ENCODE results near the gene SMAGP. TPM values are rescaled to one million over a fixed set of nuclear protein-coding genes. Genes with fewer than 3 reads are reported as not detected.
A peak's percentile ranks its signal among the peaks of the same experiment; 100 is the strongest.

SMAGP gene
- total RNA-seq, 3 donors from 2014 or later: 5.8 to 16.1 (median 15.5) TPM

GRCh38 chr12:51254536-51254935 lies 15.7 kb downstream of the SMAGP start:
- no peak for DNase-seq (ENCODE audit: low spot score in 2 of 2)
- intact Hi-C loops (cut with DNase I; ENCODE audit: low total_unique reads): no loop called here
- Histone ChIP-seq H3K27me3 (no peaks in the 10 kb centered on the region), H3K4me1 (no peaks in the 10 kb centered on the region), H3K27ac (no peak overlapping the region), H3K36me3 (no peaks in the 10 kb centered on the region), H3K9me3 (no peaks in the 10 kb centered on the region), H3K4me3 (no peak overlapping the region)
- TF ChIP-seq, protein P1, sequence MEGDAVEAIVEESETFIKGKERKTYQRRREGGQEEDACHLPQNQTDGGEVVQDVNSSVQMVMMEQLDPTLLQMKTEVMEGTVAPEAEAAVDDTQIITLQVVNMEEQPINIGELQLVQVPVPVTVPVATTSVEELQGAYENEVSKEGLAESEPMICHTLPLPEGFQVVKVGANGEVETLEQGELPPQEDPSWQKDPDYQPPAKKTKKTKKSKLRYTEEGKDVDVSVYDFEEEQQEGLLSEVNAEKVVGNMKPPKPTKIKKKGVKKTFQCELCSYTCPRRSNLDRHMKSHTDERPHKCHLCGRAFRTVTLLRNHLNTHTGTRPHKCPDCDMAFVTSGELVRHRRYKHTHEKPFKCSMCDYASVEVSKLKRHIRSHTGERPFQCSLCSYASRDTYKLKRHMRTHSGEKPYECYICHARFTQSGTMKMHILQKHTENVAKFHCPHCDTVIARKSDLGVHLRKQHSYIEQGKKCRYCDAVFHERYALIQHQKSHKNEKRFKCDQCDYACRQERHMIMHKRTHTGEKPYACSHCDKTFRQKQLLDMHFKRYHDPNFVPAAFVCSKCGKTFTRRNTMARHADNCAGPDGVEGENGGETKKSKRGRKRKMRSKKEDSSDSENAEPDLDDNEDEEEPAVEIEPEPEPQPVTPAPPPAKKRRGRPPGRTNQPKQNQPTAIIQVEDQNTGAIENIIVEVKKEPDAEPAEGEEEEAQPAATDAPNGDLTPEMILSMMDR (IDR thresholded peaks at IDR 0.05): no peak
- TF ChIP-seq POLR2A (IDR thresholded peaks at IDR 0.05): no peak
- TF ChIP-seq POLR2AphosphoS5 (IDR thresholded peaks at IDR 0.05): no peak

DNA sequence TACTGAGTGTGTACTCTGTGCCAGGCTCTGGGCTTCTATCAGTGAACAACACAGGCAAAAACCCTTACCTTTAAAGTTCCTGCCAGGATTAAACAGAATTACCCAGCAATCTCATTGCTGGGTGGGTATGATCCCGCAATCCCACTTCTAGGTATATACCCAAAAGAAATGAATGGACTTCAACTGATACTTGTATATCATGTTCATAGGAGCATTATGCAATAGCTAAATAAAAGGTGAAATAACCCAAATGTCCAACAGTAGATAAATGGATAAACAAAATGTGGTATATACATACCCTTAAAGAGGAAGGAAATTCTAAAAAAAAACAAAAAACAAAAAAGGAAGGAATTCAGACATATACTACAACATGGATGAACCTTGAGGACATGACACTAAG lies 16.9 kb downstream of the SMAGP start:
- Histone ChIP-seq H3K27ac (no peak overlapping the region), H3K9me3 (no peaks in the 10 kb centered on the region), H3K36me3 (no peaks in the 10 kb centered on the region), H3K4me1 (no peaks in the 10 kb centered on the region), H3K4me3 (no peak overlapping the region), H3K27me3 (no peaks in the 10 kb centered on the region)
- no peak for DNase-seq (ENCODE audit: low spot score in 2 of 2)
- TF ChIP-seq, protein P1 (IDR thresholded peaks at IDR 0.05): no peak
- TF ChIP-seq POLR2A (IDR thresholded peaks at IDR 0.05) (no peak), POLR2AphosphoS5 (IDR thresholded peaks at IDR 0.05) (no peak)
- intact Hi-C loops (cut with DNase I; ENCODE audit: low total_unique reads): no loop called here

DNA sequence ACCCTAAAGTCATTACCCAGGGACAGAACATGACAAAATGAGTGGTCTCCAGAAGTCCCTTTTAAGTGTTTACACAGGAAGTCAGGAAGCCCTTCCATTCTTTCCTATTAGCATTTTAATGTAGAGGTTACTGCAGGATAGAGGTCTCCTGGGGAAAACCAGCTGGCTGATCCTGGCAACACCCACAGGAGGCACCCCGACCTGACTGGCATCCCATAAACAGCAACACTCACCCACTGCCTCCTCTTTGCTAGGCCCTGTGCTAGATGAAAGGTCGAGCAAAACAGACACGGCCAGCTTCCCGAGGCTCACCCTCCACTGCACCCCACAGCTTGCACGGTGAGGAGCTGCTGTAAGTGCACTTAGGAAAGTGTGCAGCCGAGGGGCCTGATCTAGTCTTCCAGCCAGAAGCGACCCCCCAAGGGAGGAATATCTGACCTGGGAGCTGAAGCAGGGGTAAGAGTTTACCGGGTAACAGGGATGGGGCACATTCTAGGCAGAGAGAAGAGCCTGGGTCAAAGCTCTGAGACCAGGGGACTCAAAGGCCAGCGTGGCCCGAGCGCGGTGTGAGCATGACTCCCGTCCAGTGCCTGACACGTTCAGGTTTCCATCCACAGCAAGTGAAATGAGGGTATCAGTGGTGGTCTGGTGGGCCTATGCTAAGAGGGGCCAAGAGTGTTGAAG lies 22.6 kb downstream of the SMAGP start:
- TF ChIP-seq POLR2A (IDR thresholded peaks at IDR 0.05) (no peak), POLR2AphosphoS5 (IDR thresholded peaks at IDR 0.05) (no peak)
- TF ChIP-seq, protein P1 (IDR thresholded peaks at IDR 0.05): no peak
- Histone ChIP-seq H3K27ac (no peak overlapping the region), H3K36me3 (no peaks in the 10 kb centered on the region), H3K9me3 (no peaks in the 10 kb centered on the region), H3K4me1 (no peaks in the 10 kb centered on the region), H3K27me3 (no peaks in the 10 kb centered on the region), H3K4me3 (no peak overlapping the region)
- DNase-seq (ENCODE audit: low spot score in 2 of 2): no peak
- intact Hi-C loops (cut with DNase I; ENCODE audit: low total_unique reads): no loop called here

GRCh38 chr12:51246254-51246853 lies 23.9 kb downstream of the SMAGP start:
- Histone ChIP-seq H3K27me3 (no peaks in the 10 kb centered on the region), H3K4me1 (peaks cover 0 to 2% of the 10 kb centered on the region in 2 donors), H3K36me3 (peaks cover 1% of the 10 kb centered on the region), H3K4me3 (no peak overlapping the region), H3K9me3 (no peaks in the 10 kb centered on the region), H3K27ac (peak overlapping the region; percentile 29 to 53)
- TF ChIP-seq, protein P1 (IDR thresholded peaks at IDR 0.05): no peak
- TF ChIP-seq POLR2AphosphoS5 (IDR thresholded peaks at IDR 0.05): no peak
- no peak for TF ChIP-seq POLR2A (IDR thresholded peaks at IDR 0.05)
- intact Hi-C loops (cut with DNase I; ENCODE audit: low total_unique reads): no loop called here
- no peak for DNase-seq (ENCODE audit: low spot score in 2 of 2)

GRCh38 chr12:51245476-51246253 lies 24.6 kb downstream of the SMAGP start:
- H3K36me3 ChIP-seq: peaks cover 5% of the 10 kb centered on the region
- H3K4me1 ChIP-seq: peaks cover 0 to 7% of the 10 kb centered on the region in 2 donors
- H3K9me3 ChIP-seq: no peaks in the 10 kb centered on the region
- H3K4me3 ChIP-seq: no peak overlapping the region
- intact Hi-C loops (cut with DNase I; ENCODE audit: low total_unique reads): no loop called here
- TF ChIP-seq POLR2A (IDR thresholded peaks at IDR 0.05) (no peak), POLR2AphosphoS5 (IDR thresholded peaks at IDR 0.05) (no peak)
- TF ChIP-seq, protein P1 (IDR thresholded peaks at IDR 0.05): no peak
- H3K27me3 ChIP-seq: no peaks in the 10 kb centered on the region
- DNase-seq (ENCODE audit: low spot score in 2 of 2): no peak
- peak overlapping the region; percentile 29 to 53 for H3K27ac ChIP-seq
